Fibroblast of lung (primary cell): Measurements from ENCODE around the gene BPHL.

Source experiments
- EZH2 ChIP-seq: IDR thresholded peaks from 2 replicates; pipeline ENCODE4 v1.5.1; 2012; ENCODE audit warnings: low read length, control low read depth, mild to moderate bottlenecking; ENCODE audit errors: missing control alignments
- TF ChIP-seq, protein P1 (sequence below), 2 donors: IDR thresholded peaks in 1 of 2; conservative IDR thresholded peaks in 1 of 2; 1 replicate in 1 of 2; 2 replicates in 1 of 2; pipeline ENCODE4 v1.5.1; 2011 to 2012; ENCODE audit warnings: low read length in 2 of 2, control low read depth in 1 of 2, inconsistent platforms in 1 of 2, low read depth in 1 of 2, mild to moderate bottlenecking in 1 of 2

DNA sequence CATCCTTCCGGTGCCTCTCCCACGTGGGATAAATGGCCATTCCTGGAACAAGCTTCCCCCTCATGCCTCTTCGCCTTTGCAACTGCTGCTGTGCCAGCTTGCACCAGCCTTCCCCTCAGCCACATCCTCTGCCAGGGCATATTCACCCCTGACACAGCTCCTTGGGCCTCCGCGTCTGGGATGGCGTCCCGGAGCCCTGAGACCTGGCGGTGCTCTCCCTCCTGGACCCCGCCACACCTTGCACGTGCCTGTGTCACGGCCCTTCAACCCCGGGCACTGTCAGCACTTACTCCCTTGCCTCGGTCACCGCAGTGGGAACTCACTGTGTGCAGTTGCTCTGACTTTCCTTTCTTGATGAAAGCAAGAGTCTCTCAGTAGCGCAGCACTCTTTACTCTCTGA, 13.2 kb downstream of the BPHL start:
- TF ChIP-seq, protein P1, sequence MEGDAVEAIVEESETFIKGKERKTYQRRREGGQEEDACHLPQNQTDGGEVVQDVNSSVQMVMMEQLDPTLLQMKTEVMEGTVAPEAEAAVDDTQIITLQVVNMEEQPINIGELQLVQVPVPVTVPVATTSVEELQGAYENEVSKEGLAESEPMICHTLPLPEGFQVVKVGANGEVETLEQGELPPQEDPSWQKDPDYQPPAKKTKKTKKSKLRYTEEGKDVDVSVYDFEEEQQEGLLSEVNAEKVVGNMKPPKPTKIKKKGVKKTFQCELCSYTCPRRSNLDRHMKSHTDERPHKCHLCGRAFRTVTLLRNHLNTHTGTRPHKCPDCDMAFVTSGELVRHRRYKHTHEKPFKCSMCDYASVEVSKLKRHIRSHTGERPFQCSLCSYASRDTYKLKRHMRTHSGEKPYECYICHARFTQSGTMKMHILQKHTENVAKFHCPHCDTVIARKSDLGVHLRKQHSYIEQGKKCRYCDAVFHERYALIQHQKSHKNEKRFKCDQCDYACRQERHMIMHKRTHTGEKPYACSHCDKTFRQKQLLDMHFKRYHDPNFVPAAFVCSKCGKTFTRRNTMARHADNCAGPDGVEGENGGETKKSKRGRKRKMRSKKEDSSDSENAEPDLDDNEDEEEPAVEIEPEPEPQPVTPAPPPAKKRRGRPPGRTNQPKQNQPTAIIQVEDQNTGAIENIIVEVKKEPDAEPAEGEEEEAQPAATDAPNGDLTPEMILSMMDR (conservative IDR thresholded peaks at IDR 0.05 in 1 of 2, IDR thresholded peaks at IDR 0.05 in 1 of 2; ENCODE audit: low read depth in 1 of 2, low read length in 2 of 2), result no peak
- TF ChIP-seq EZH2, result no peak
